Skeletal muscle tissue (tissue), 4 donors: ENCODE measurements around the gene TMEM116. TPM values are rescaled to one million over a fixed set of nuclear protein-coding genes. Genes with fewer than 3 reads are reported as not detected.

Experiments used
- H3K27ac ChIP-seq: one replicate; pipeline ENCODE4 v1.7.0; 2013; ENCODE audit warnings: mild to moderate bottlenecking, low read depth, low read length, inconsistent platforms
- H3K27me3 ChIP-seq, 3 donors: one replicate each; pipeline ENCODE4 v1.7.0; 2013; ENCODE audit warnings: low read length in 3 of 3; ENCODE audit not compliant: control insufficient read depth in 3 of 3, insufficient read depth in 3 of 3
- H3K36me3 ChIP-seq, 3 donors: one replicate each; pipeline ENCODE4 v1.7.0; 2013; ENCODE audit warnings: low read length in 3 of 3; ENCODE audit not compliant: control insufficient read depth in 3 of 3, insufficient read depth in 3 of 3
- H3K4me1 ChIP-seq, 3 donors: one replicate each; pipeline ENCODE4 v1.7.0; 2013; ENCODE audit warnings: low read length in 3 of 3, mild to moderate bottlenecking in 3 of 3; ENCODE audit not compliant: control insufficient read depth in 3 of 3, insufficient read depth in 3 of 3
- H3K4me3 ChIP-seq, 3 donors: one replicate each; pipeline ENCODE4 v1.7.0; 2013; ENCODE audit warnings: low read length in 3 of 3
- H3K9ac ChIP-seq, 3 donors: one replicate each; pipeline ENCODE4 v1.7.0; 2013; ENCODE audit warnings: low read length in 3 of 3, mild to moderate bottlenecking in 3 of 3, moderate library complexity in 2 of 3, low read depth in 1 of 3
- H3K9me3 ChIP-seq, 3 donors: one replicate each; pipeline ENCODE4 v1.7.0; 2013; ENCODE audit warnings: low read length in 3 of 3; ENCODE audit not compliant: control insufficient read depth in 3 of 3
- total RNA-seq: library from RNA; depleted of rRNA; stranded (reverse); fragments of >200 nt; gene quantifications from one replicate; pipeline ENCODE4 v1.2.3, GENCODE V29; 2014
- donor health status: Osteomylitis.

Gene TMEM116
- total RNA-seq, 1 donor from 2014 or later, result 37.6 TPM

DNA sequence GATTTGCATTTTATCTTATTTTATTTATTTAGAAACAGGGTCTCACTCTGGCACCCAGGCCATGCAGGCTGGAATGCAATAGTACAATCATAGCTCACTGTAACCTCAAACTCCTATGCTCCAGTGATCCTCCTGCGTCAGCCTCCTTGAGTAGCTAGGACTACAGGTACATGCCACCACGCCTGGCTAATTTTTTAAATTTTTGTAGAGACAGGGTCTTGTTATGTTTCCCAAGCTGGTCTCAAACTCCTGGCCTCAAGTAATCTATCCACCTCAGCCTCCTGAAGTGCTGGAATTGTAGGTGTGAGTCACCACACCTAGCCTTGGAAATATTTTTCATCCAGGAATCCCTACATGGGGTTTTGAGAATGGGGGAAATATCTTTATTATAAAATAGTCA is 86.3 kb downstream of the TMEM116 start:
- Histone ChIP-seq H3K27me3 (no peaks in the 10 kb centered on the region), H3K36me3 (peaks cover 0 to 2% (median 0%) of the 10 kb centered on the region in 3 donors), H3K9me3 (no peaks in the 10 kb centered on the region)

DNA sequence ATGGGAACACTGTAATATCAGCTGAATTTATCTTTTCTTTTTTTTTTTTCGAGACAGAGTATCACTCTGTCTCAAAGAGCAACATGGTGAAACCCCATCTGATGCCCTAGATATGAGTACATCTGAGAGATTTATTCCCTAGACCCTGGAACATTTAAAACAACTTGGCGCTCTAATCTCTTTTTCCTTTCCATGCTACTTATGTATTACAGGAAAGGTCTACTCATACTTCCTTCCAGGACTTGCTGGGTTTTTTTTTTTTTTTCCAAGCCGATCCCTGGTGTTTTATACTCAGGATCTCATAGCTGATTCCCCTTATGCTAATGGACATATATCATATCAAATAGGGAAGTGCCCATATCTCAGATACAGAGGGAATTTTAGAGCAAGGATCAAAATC is 87.8 kb downstream of the TMEM116 start:
- Histone ChIP-seq H3K4me1 (no peaks in the 10 kb centered on the region), H3K27me3 (no peaks in the 10 kb centered on the region), H3K9me3 (no peaks in the 10 kb centered on the region), H3K36me3 (no peaks in the 10 kb centered on the region), H3K9ac (no peak overlapping the region), H3K27ac (no peak overlapping the region), H3K4me3 (no peak overlapping the region)

More for the DNA sequence above, 86.3 kb downstream of the TMEM116 start:
- H3K9ac ChIP-seq, result no peak overlapping the region
- no peak overlapping the region for H3K4me3 ChIP-seq
- H3K4me1 ChIP-seq, result no peaks in the 10 kb centered on the region
- H3K27ac ChIP-seq, result no peak overlapping the region

DNA sequence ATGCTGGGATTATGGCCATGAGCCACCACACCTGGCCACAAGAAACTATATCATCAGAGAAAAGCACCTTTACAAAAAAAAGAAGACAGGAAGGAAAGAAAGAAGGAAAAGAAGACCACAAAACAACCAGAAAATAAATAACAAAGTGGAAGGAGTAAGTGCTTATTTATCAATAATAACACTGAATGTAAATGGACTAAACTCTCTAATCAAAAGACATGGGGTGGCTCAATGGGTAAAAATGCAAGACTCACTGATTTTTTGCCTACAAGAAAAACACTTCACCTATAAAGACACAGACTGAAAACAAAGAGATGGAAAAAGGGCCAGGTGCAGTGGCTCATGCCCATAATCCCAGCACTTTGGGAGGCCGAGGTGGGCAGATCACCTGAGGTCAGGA is 105.2 kb downstream of the TMEM116 start:
- no peaks in the 10 kb centered on the region for H3K27me3 ChIP-seq
- peaks cover 0 to 5% (median 0%) of the 10 kb centered on the region in 3 donors for H3K36me3 ChIP-seq
- no peak overlapping the region for H3K4me3 ChIP-seq
- no peaks in the 10 kb centered on the region for H3K9me3 ChIP-seq
- H3K27ac ChIP-seq, result no peak overlapping the region
- H3K4me1 ChIP-seq, result no peaks in the 10 kb centered on the region
- no peak overlapping the region for H3K9ac ChIP-seq

DNA sequence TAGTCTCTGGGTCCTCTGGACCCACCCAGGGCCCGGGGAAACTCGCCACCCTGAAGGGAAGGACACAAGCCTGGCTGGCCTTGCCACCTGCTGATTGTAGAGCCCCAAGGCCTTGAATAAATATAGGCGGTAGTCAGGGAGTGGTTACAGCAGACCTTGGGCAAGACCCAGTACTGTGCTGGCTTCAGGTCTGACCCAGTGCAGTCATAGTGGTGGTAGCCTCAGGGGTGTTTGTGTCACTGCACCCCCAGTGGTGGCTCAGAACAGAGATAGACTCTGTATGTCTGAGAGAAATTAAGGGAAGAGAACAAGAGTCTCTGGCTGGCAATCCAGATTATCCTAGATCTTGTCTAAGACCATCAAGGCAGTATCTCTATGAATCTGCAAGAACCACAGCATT is 107.5 kb downstream of the TMEM116 start:
- Histone ChIP-seq H3K27me3 (no peaks in the 10 kb centered on the region), H3K36me3 (peaks cover 0 to 5% (median 0%) of the 10 kb centered on the region in 3 donors), H3K9ac (no peak overlapping the region), H3K9me3 (no peaks in the 10 kb centered on the region), H3K4me3 (no peak overlapping the region), H3K4me1 (no peaks in the 10 kb centered on the region), H3K27ac (no peak overlapping the region)

DNA sequence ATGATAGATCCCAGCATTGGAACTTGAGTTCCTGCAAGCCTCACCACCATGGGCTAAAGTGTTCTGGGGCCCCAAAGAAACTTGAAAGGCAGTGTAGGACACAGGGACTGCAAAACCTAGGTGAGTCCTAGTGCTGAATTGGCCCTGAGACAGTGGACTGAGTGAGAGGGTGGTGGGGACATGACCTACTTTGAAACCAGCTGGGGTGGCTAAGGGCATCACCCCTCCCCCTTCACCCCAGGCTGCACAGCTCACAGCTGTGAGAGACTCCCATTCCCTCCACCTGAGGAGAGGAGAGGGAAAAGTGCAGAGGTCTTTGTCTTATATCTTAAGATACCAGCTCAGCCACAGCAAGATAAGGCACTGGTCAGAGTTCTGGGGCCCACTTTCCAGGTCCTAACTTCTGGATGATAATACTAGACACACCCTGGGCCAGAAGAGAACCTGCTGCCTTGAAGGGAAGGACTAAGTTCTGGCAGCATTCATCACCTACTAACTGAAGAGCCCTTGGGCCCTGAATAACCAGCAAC is 108.5 kb downstream of the TMEM116 start:
- Histone ChIP-seq H3K4me1 (no peaks in the 10 kb centered on the region), H3K9me3 (no peaks in the 10 kb centered on the region), H3K27me3 (no peaks in the 10 kb centered on the region), H3K4me3 (no peak overlapping the region), H3K27ac (no peak overlapping the region), H3K9ac (no peak overlapping the region), H3K36me3 (peaks cover 3 to 7% (median 5%) of the 10 kb centered on the region in 3 donors)

DNA sequence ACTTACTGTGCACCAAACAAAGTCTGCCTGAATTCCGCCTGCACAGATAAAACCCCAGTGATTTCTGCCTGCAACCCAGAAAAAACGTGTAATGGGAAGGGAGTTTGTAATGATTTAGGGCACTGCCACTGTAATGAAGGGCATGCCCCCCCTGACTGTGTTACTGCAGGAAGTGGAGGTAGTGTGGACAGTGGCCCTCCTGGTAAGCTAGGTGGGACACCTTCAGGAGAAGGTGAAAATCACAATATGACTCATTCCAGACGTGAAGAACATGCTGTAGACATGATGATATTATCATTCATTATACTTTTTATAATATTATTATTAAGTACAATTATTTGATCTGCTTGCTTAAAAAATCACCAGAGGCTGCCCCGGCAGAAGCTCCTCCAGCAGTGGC is 111.8 kb downstream of the TMEM116 start:
- Histone ChIP-seq H3K36me3 (peaks cover 5 to 10% (median 6%) of the 10 kb centered on the region in 3 donors), H3K27me3 (no peaks in the 10 kb centered on the region), H3K27ac (no peak overlapping the region), H3K4me3 (no peak overlapping the region), H3K9me3 (no peaks in the 10 kb centered on the region), H3K4me1 (no peaks in the 10 kb centered on the region), H3K9ac (no peak overlapping the region)

DNA sequence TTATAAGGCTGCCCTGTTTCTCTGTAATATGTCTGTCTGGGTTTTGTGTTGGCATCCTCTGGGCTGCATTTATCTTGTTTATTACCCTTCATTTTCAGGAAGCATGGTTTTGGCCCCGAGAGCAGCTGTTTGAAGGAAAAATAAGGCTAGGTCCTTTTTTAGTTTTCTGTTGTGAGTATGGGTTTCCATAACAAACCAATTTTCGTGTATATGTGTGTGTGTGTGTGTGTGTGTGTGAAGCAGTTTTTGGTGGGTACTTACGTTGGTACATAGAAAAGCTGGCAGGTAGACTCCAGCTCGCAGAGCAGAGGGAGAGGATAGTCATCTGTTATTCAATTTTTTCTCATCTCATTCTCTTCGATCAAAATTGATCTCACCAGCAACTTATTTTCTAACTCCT is 118.4 kb downstream of the TMEM116 start:
- H3K4me1 ChIP-seq, result no peaks in the 10 kb centered on the region
- no peak overlapping the region for H3K4me3 ChIP-seq
- H3K27me3 ChIP-seq, result no peaks in the 10 kb centered on the region
- H3K27ac ChIP-seq, result no peak overlapping the region
- H3K9ac ChIP-seq, result no peak overlapping the region
- H3K9me3 ChIP-seq, result no peaks in the 10 kb centered on the region
- peaks cover 28 to 41% (median 39%) of the 10 kb centered on the region in 3 donors for H3K36me3 ChIP-seq

DNA sequence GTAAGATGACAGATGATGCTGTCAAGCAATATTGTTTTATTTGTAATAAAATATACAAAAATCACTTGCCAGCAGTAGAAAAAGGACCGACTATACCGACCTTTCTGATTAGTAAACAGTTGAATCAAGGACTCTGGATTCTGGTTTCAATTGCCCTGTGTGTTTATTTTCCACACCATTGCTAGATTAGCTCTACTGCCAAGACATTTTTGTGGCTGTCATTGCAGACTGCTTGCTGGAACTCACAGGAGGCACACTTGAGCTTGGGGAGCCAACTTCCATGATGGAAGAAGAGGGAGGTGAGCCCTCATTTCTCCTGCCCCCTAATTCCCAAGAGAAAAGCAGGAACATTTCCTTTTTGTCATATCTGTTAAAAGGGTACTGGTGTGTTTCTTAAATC is 119.7 kb downstream of the TMEM116 start:
- no peak overlapping the region for H3K9ac ChIP-seq
- no peaks in the 10 kb centered on the region for H3K9me3 ChIP-seq
- H3K4me3 ChIP-seq, result no peak overlapping the region
- no peaks in the 10 kb centered on the region for H3K27me3 ChIP-seq
- H3K36me3 ChIP-seq, result peaks cover 32 to 51% (median 48%) of the 10 kb centered on the region in 3 donors
- H3K27ac ChIP-seq, result no peak overlapping the region
- no peaks in the 10 kb centered on the region for H3K4me1 ChIP-seq

DNA sequence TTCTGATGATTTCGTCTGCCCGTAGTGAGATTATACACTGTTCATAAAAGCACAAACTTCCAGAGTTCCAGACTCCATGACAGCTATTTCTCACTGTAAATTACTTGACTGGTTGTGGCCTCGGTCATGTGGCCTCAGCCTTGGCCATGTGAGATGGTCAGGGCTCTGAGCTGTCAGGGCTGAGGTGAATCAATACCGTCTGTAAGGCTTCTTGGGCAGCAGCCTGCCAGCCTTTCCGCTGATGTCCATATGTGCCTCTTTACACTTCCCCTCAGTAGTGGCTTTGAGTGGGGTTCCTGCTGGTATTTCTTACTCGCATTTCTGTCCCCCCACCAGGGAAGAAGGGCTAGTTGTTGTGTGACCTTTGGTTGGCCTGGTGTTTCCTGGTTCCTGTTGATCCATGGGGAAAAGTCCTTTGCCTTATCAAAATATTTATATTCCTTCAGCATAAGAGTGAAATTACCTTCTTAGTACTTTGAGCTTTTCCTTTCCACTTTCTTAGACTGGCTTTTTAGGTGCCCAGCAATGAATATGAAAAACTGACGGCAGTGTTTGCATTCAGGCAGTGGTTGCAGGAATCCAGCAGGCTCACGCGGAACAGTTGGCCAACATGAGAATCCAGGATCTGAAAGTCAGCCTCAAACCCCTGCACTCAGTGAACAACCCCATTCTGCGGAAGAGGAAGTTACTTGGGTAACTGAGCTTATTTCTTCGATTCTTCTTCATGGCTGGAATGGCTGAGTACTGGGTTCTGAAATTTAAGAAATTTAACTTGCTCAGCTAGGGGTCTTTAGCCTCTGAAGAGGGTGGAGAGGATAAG is 124.8 kb downstream of the TMEM116 start:
- Histone ChIP-seq H3K9me3 (no peaks in the 10 kb centered on the region), H3K9ac (no peak overlapping the region), H3K36me3 (peaks cover 43 to 78% (median 75%) of the 10 kb centered on the region in 3 donors), H3K27ac (no peak overlapping the region), H3K27me3 (no peaks in the 10 kb centered on the region), H3K4me1 (no peaks in the 10 kb centered on the region), H3K4me3 (no peak overlapping the region)
